ENCODE data around the gene RELCH. TPM values are rescaled to one million over a fixed set of nuclear protein-coding genes. Genes with fewer than 3 reads are reported as not detected.

Gene RELCH
- total and polyA plus RNA-seq, 9 donors: 11.2 to 32.7 (median 23.6) TPM

- no peak overlapping the region for H3K4me3 ChIP-seq
- no peak overlapping the region for H3K27ac ChIP-seq
- H3K9me3 ChIP-seq: no peaks in the 10 kb centered on the region
- 89 to 91% (median 89%) methylated on average over 2 of the region's 2 CpGs for WGBS, 3 donors
- TF ChIP-seq POLR2A (IDR thresholded peaks at IDR 0.05) (no peak), EP300 (IDR thresholded peaks at IDR 0.05) (no peak)
- TF ChIP-seq, protein P1, sequence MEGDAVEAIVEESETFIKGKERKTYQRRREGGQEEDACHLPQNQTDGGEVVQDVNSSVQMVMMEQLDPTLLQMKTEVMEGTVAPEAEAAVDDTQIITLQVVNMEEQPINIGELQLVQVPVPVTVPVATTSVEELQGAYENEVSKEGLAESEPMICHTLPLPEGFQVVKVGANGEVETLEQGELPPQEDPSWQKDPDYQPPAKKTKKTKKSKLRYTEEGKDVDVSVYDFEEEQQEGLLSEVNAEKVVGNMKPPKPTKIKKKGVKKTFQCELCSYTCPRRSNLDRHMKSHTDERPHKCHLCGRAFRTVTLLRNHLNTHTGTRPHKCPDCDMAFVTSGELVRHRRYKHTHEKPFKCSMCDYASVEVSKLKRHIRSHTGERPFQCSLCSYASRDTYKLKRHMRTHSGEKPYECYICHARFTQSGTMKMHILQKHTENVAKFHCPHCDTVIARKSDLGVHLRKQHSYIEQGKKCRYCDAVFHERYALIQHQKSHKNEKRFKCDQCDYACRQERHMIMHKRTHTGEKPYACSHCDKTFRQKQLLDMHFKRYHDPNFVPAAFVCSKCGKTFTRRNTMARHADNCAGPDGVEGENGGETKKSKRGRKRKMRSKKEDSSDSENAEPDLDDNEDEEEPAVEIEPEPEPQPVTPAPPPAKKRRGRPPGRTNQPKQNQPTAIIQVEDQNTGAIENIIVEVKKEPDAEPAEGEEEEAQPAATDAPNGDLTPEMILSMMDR (IDR thresholded peaks at IDR 0.05): no peak
- DNase-seq: no peak
- intact Hi-C loops (cut with DNase I): no loop called here
- no peaks in the 10 kb centered on the region for H3K27me3 ChIP-seq
- H3K36me3 ChIP-seq: no peaks in the 10 kb centered on the region
- no peaks in the 10 kb centered on the region for H3K4me1 ChIP-seq (ENCODE audit: insufficient read depth)
These were observed 12.6 kb downstream of the RELCH start for GRCh38 chr18:62199629-62200028.

DNA sequence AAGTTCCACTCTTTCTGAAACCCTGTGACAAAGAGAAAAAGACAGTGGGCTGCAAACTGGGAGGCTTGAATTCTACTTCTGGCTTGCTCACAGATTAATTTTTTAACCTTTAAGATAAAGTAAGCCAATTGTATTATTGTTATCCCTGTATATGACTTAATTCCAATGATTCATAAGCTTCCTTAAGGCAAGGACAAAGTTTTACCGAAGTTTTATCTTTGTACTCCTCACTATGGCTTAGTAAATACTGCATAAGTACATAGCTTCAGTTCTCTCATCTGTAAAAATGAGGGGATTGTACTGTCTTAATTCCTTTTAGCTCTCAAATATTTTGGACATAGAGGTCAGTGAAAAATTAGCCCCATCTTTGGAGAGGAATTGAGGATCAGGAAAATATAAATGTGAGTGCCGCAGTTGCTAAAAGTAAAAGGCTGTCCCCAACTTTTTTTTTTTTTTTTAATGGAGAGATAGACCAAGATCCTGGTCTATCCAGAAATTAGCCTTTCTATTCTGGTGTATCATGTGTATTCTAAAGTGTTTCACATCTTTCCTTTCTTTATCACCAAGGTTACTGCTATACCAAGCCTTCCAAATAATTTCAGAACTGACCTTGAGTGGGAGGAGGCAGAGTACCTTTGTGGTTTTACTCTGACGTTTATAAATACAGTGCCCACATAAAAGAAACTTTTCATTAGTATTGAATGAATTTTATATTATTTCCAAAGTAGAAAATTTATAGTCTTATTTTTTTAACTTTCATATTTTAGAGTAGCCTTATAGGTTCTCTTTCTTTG is 13.3 kb downstream of the RELCH start:
- no peak overlapping the region for H3K27ac ChIP-seq

GRCh38 chr18:62201870-62202269 is 14.8 kb downstream of the RELCH start:
- DNase-seq: no peak
- TF ChIP-seq, protein P1 (IDR thresholded peaks at IDR 0.05): no peak
- TF ChIP-seq EP300 (IDR thresholded peaks at IDR 0.05) (no peak), POLR2A (IDR thresholded peaks at IDR 0.05) (no peak)
- H3K9me3 ChIP-seq: no peaks in the 10 kb centered on the region
- H3K27ac ChIP-seq: no peak overlapping the region
- intact Hi-C loops (cut with DNase I): no loop called here
- no peaks in the 10 kb centered on the region for H3K36me3 ChIP-seq
- H3K27me3 ChIP-seq: no peaks in the 10 kb centered on the region
- WGBS, 3 donors: 30 to 85% (median 79%) methylated on average over 1 of the region's 1 CpG
- no peak overlapping the region for H3K4me3 ChIP-seq
- no peaks in the 10 kb centered on the region for H3K4me1 ChIP-seq (ENCODE audit: insufficient read depth)

More for the DNA sequence above, 13.3 kb downstream of the RELCH start:
- TF ChIP-seq, protein P1 (IDR thresholded peaks at IDR 0.05): no peak
- TF ChIP-seq EP300 (IDR thresholded peaks at IDR 0.05) (no peak), POLR2A (IDR thresholded peaks at IDR 0.05) (no peak)
- DNase-seq: no peak
- Histone ChIP-seq H3K9me3 (no peaks in the 10 kb centered on the region), H3K4me3 (no peak overlapping the region), H3K27me3 (no peaks in the 10 kb centered on the region), H3K4me1 (ENCODE audit: insufficient read depth) (no peaks in the 10 kb centered on the region), H3K36me3 (no peaks in the 10 kb centered on the region)
- WGBS, 3 donors: 22 to 36% (median 27%) methylated on average over 3 of the region's 3 CpGs
- intact Hi-C loops (cut with DNase I): no loop called here

- H3K27ac ChIP-seq: no peak overlapping the region
- 94 to 98% (median 96%) methylated on average over 4 of the region's 4 CpGs for WGBS, 3 donors
- H3K36me3 ChIP-seq: no peaks in the 10 kb centered on the region
- H3K27me3 ChIP-seq: no peaks in the 10 kb centered on the region
- TF ChIP-seq, protein P1 (IDR thresholded peaks at IDR 0.05): no peak
- TF ChIP-seq POLR2A (IDR thresholded peaks at IDR 0.05) (no peak), EP300 (IDR thresholded peaks at IDR 0.05) (no peak)
- no peaks in the 10 kb centered on the region for H3K4me1 ChIP-seq (ENCODE audit: insufficient read depth)
- intact Hi-C loops (cut with DNase I): loop anchor here in 1 of 4 donors (5.0 kb wide), 1 partner anchor 101 kb away; no protein-coding TSS in a partner anchor
- H3K9me3 ChIP-seq: no peaks in the 10 kb centered on the region
- DNase-seq: no peak
- H3K4me3 ChIP-seq: no peak overlapping the region
These were observed 18.8 kb downstream of the RELCH start for GRCh38 chr18:62205824-62206223.

All from ovary (tissue), 9 donors.